Adrenal gland (tissue), 5 donors: Measurements from ENCODE around the gene MGAT1.

Experiments
- POLR2A ChIP-seq, 2 donors: fragments of 450-650 bp; IDR thresholded peaks; one replicate each; pipeline ENCODE4 v1.6.1; 2017; ENCODE audit warnings: antibody characterized with exemption in 2 of 2, mild to moderate bottlenecking in 2 of 2, moderate library complexity in 1 of 2
- TF ChIP-seq, protein P1 (sequence below), 6 experiments: fragments of 450-650 bp in 4 of 6; fragments of 200-600 bp in 2 of 6; sonication (generic) in 1 of 6; IDR thresholded peaks; 1 replicate in 5 of 6; 2 replicates in 1 of 6; pipeline versions ENCODE4 v1.5.1 to v1.8.0; 2016 to 2021; ENCODE audit warnings: antibody characterized with exemption in 6 of 6, mild to moderate bottlenecking in 2 of 6, moderate library complexity in 1 of 6
- donor health status: DM: no; HTN: no; CAD: no.

DNA sequence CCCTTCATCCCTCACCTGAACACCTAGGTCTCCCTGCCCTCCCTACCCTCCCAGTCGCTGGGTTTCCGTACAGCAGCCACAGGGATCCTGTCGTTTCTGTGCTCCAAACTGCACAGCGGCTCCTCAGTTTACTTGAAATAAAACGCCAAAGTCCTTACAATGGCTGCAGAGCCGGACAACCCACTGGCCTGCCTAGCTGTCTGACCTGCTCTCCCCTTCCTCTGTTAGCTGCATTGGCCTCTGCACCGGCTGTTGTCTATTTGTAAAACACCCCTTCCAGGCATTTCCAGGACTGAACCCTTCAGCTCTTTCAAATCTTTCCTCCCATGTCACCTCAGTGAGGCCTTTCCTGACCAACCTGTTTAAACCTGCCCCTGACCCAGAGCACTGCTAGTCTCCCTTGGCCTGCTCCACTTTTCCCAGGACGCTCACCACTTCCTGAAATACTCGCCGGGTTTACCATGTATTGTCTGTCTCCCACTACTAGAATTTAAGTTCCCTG, 9.1 kb upstream of the MGAT1 start:
- TF ChIP-seq, protein P1, sequence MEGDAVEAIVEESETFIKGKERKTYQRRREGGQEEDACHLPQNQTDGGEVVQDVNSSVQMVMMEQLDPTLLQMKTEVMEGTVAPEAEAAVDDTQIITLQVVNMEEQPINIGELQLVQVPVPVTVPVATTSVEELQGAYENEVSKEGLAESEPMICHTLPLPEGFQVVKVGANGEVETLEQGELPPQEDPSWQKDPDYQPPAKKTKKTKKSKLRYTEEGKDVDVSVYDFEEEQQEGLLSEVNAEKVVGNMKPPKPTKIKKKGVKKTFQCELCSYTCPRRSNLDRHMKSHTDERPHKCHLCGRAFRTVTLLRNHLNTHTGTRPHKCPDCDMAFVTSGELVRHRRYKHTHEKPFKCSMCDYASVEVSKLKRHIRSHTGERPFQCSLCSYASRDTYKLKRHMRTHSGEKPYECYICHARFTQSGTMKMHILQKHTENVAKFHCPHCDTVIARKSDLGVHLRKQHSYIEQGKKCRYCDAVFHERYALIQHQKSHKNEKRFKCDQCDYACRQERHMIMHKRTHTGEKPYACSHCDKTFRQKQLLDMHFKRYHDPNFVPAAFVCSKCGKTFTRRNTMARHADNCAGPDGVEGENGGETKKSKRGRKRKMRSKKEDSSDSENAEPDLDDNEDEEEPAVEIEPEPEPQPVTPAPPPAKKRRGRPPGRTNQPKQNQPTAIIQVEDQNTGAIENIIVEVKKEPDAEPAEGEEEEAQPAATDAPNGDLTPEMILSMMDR (IDR thresholded peaks at IDR 0.05) = no peak
- no peak for TF ChIP-seq POLR2A (IDR thresholded peaks at IDR 0.05)
